K562 (cell line): ENCODE results near the gene LRRC3. TPM values are rescaled to one million over a fixed set of nuclear protein-coding genes. Genes with fewer than 3 reads are reported as not detected.

ENCODE experiments used
- ATAC-seq: fragments of 200-7000 bp; cut with Tn5 transposase; 3 replicates; pipeline ENCODE4 v1.9.1; 2020; ENCODE audit warnings: moderate library complexity
- BruUV-seq: library from RNA; stranded (reverse); fragments of 400-500 nt; replicated peaks from 2 replicates; lab custom pipeline; 2021; lab: Mats Ljungman, UMichigan
- CTCF ChIA-PET: fragments of 300-600 bp; formaldehyde crosslinking; extraction: SDS; loops from one replicate; lab custom pipeline; 2021; ENCODE audit warnings: low intra/inter-chr PET ratio; lab: Yijun Ruan, JAX
- POLR2A ChIA-PET: fragments of 300-600, 350-650 bp; sonication (Branson Sonifier 250); formaldehyde crosslinking; extraction: SDS; loops from one replicate; lab custom pipeline; 2021; ENCODE audit warnings: antibody characterized with exemption, inconsistent platforms; lab: Yijun Ruan, JAX
- DNase-seq, 4 experiments: peaks; one replicate each; pipeline versions ENCODE4 v3.0.0 to v3.0.0-alpha.2; 2011 to 2018; ENCODE audit warnings: low spot score in 3 of 4, mixed read lengths in 3 of 4; ENCODE audit errors: extremely low read depth in 1 of 4
- FAIRE-seq: peaks from 2 replicates; lab custom pipeline; 2011; peaks lifted over from hg19 to GRCh38; lab: Jason Lieb, UNC
- H2AFZ ChIP-seq: 2 replicates; pipeline ENCODE4 v1.6.0; 2011; ENCODE audit warnings: low read depth, low read length, control low read depth, inconsistent platforms
- H3K27ac ChIP-seq: fragments of 200-600 bp; 3 replicates; pipeline ENCODE4 v1.8.0; 2011; ENCODE audit warnings: low read depth, mild to moderate bottlenecking, control low read depth, inconsistent platforms, low read length, moderate library complexity, mixed read lengths; ENCODE audit errors: extremely low read depth
- H3K27me3 ChIP-seq, 2 experiments: fragments of 300-600 bp in 1 of 2; 2 replicates in 1 of 2; 3 replicates in 1 of 2; pipeline versions ENCODE4 v1.6.0 to v1.8.0; 2011; ENCODE audit warnings: inconsistent platforms in 2 of 2, low read length in 2 of 2, mild to moderate bottlenecking in 1 of 2, mixed read lengths in 1 of 2, moderate library complexity in 1 of 2; ENCODE audit not compliant: control insufficient read depth in 2 of 2, insufficient read depth in 2 of 2
- H3K36me3 ChIP-seq: fragments of 300-600 bp; 3 replicates; pipeline ENCODE4 v1.8.0; 2011; ENCODE audit warnings: mild to moderate bottlenecking, low read length, inconsistent platforms; ENCODE audit not compliant: control insufficient read depth, insufficient read depth
- H3K4me1 ChIP-seq, 2 experiments: fragments of 200-600 bp in 1 of 2; replicated peaks in 1 of 2; 2 replicates in 1 of 2; 3 replicates in 1 of 2; pipeline versions ENCODE4 v1.5.1 to v1.8.0; 2011; ENCODE audit warnings: inconsistent platforms in 2 of 2, low read length in 2 of 2, mild to moderate bottlenecking in 1 of 2, mixed read lengths in 1 of 2, moderate library complexity in 1 of 2; ENCODE audit not compliant: control insufficient read depth in 2 of 2, insufficient read depth in 2 of 2
- H3K4me2 ChIP-seq: 2 replicates; pipeline ENCODE4 v1.6.1; 2011; ENCODE audit warnings: low read length, control low read depth, inconsistent platforms, mixed read lengths; ENCODE audit not compliant: insufficient read depth
- H3K4me3 ChIP-seq: fragments of 200-600 bp; sonication (generic), shearing (Covaris generic); 2 replicates; pipeline ENCODE4 v1.5.1; 2016; ENCODE audit warnings: control low read depth, inconsistent platforms
- H3K79me2 ChIP-seq: fragments of 200-600 bp; 3 replicates; pipeline ENCODE4 v1.8.0; 2011; ENCODE audit warnings: low read length, inconsistent platforms; ENCODE audit not compliant: control insufficient read depth, insufficient read depth
- H3K9ac ChIP-seq, 2 experiments: 2 replicates each; pipeline versions ENCODE4 v1.6.0 to v1.6.1; 2011; ENCODE audit warnings: low read depth in 2 of 2, low read length in 2 of 2, control low read depth in 1 of 2, inconsistent platforms in 1 of 2, mild to moderate bottlenecking in 1 of 2, mixed read lengths in 1 of 2; ENCODE audit not compliant: insufficient read depth in 1 of 2
- H3K9me1 ChIP-seq: one replicate; pipeline ENCODE4 v1.6.0; 2011; ENCODE audit warnings: inconsistent platforms, mild to moderate bottlenecking, low read length, moderate library complexity; ENCODE audit not compliant: control insufficient read depth, insufficient read depth
- H3K9me3 ChIP-seq: replicated peaks from 2 replicates; pipeline ENCODE4 v1.5.1; 2011; ENCODE audit warnings: low read depth, low read length, inconsistent platforms; ENCODE audit not compliant: control insufficient read depth, insufficient read depth
- H4K20me1 ChIP-seq: replicated peaks from 2 replicates; pipeline ENCODE4 v1.6.1; 2011; ENCODE audit warnings: low read length, inconsistent platforms, mixed read lengths; ENCODE audit not compliant: control insufficient read depth, insufficient read depth
- ATF2 ChIP-seq: sonication (generic); formaldehyde crosslinking; IDR thresholded peaks from 2 replicates; pipeline ENCODE4 v1.8.1; 2022; ENCODE audit warnings: missing genetic modification reagents
- BACH1 ChIP-seq: fragments of 200-800 bp; sonication (Bioruptor generic); IDR thresholded peaks from 2 replicates; pipeline ENCODE4 v1.6.1; 2016; ENCODE audit warnings: missing genetic modification characterization, missing compliant biosample characterization
- CAMTA2 ChIP-seq: fragments of 250-450 bp; sonication (Bioruptor Pico); conservative IDR thresholded peaks from 2 replicates; pipeline ENCODE4 v1.5.1; 2022
- CBFB ChIP-seq: sonication (generic); formaldehyde crosslinking; IDR thresholded peaks from 2 replicates; pipeline ENCODE4 v1.4.0; 2020; ENCODE audit warnings: mild to moderate bottlenecking, missing genetic modification reagents
- CREB3L1 ChIP-seq: fragments of 450-650 bp; IDR thresholded peaks from 2 replicates; pipeline ENCODE4 v1.6.1; 2014; ENCODE audit warnings: low read depth, mild to moderate bottlenecking, moderate library complexity, borderline replicate concordance
- NBN ChIP-seq: fragments of 450-650 bp; IDR thresholded peaks from 2 replicates; pipeline ENCODE4 v1.6.1; 2016; ENCODE audit warnings: low read depth, mild to moderate bottlenecking
- NR2F6 ChIP-seq: fragments of 450-650 bp; formaldehyde crosslinking; IDR thresholded peaks from 2 replicates; pipeline ENCODE4 v1.4.0; 2020; ENCODE audit warnings: mild to moderate bottlenecking
- PHB2 ChIP-seq: fragments of 450-650 bp; IDR thresholded peaks from 2 replicates; pipeline ENCODE4 v1.6.1; 2017; ENCODE audit warnings: low read depth
- U2AF2 ChIP-seq: fragments of 200-400 bp; formaldehyde crosslinking; optimal IDR thresholded peaks from 2 replicates; pipeline ENCODE3; 2017; ENCODE audit warnings: low read depth, mild to moderate bottlenecking, low read length
- YBX1 ChIP-seq: fragments of 450-650 bp; IDR thresholded peaks from 2 replicates; pipeline ENCODE4 v1.7.1; 2016; ENCODE audit warnings: mild to moderate bottlenecking
- ZNF217 ChIP-seq: sonication (generic); formaldehyde crosslinking; IDR thresholded peaks from 2 replicates; pipeline ENCODE4 v1.8.0; 2022; ENCODE audit warnings: mild to moderate bottlenecking, missing genetic modification reagents
- ZNF407 ChIP-seq: fragments of 450-650 bp; IDR thresholded peaks from 2 replicates; pipeline ENCODE4 v1.6.1; 2016; ENCODE audit warnings: low read depth
- WGBS: fragments of 100-300 bp; shearing (Covaris generic); methylation state at CpG from one replicate; pipeline ENCODE4 v1.1.6; 2016; ENCODE audit warnings: low coverage, mixed read lengths; ENCODE audit not compliant: insufficient coverage; ENCODE audit errors: missing lambda C conversion rate; 5-methylcytosine and 5-hydroxymethylcytosine counted together
- in situ Hi-C: fragments of 300-500 bp; cut with MboI; formaldehyde crosslinking; loops from 4 replicates; pipeline ENCODE4 v1.15.0; 2018; ENCODE audit warnings: inconsistent platforms, mixed read lengths
- intact Hi-C: fragments of 100-400 bp; cut with micrococcal nuclease; formaldehyde crosslinking; loops from 2 replicates; pipeline ENCODE4 v1.14.2; 2022
- polyA plus RNA-seq, 8 experiments: library from polyadenylated mRNA; depleted of rRNA in 4 of 8; stranded (reverse) in 5 of 8; unstranded in 3 of 8; fragments of >200 nt; fragmentation: Nextera tagmentation in 2 of 8; fragmentation: Illumina TruSeq in 1 of 8; extraction: Ambion mirVana in 2 of 8; extraction: Trizol in 1 of 8; gene quantifications; 2 replicates each; pipeline versions ENCODE4 v1.2.1 to v1.2.3, GENCODE V29; 2011 to 2014; ENCODE audit warnings: inconsistent platforms in 1 of 8, missing spikeins in 1 of 8
- total RNA-seq, 7 experiments: library from RNA; depleted of rRNA in 6 of 7; stranded (reverse); fragments of >200 nt in 6 of 7; fragmentation: Illumina TruSeq in 2 of 7; extraction: Trizol in 2 of 7; gene quantifications; 2 replicates each; pipeline versions ENCODE4 v1.2.1 to v1.2.3, GENCODE V29; 2011 to 2021; ENCODE audit warnings: low replicate concordance in 1 of 7

LRRC3 gene
- total and polyA plus RNA-seq, 9 of the 15 experiments (the other 6 are each of a cell fraction or from before 2014, with no cell fraction given), result 0.04 TPM; not detected in 7

GRCh38 chr21:44443891-44444285 lies 11.4 kb upstream of the LRRC3 start:
- no peak overlapping the region for H3K27ac ChIP-seq
- peaks cover 32 to 83% of the 10 kb centered on the region in 2 experiments for H3K27me3 ChIP-seq
- no peak for DNase-seq
- ChIA-PET CTCF (no interaction called here), POLR2A (interaction anchor here (0.7 to 0.9 kb wide), 2 partner anchors 29 to 275 kb away, joined by 3 to 4 read pairs; no protein-coding TSS in a partner anchor)
- in situ Hi-C loops (no loop called here), intact Hi-C loops (no loop called here)
- H3K4me1 ChIP-seq, result peaks cover 0 to 22% of the 10 kb centered on the region in 2 experiments; a peak in 1 of 5 replicates
- no peaks in the 10 kb centered on the region for H3K9me1 ChIP-seq
- no peak overlapping the region for H3K4me2 ChIP-seq
- H3K9me3 ChIP-seq, result no peaks in the 10 kb centered on the region; the same call in 1 of the 2 replicates
- BruUV-seq, result no TSS peak
- no peaks in the 10 kb centered on the region for H3K36me3 ChIP-seq
- H3K9ac ChIP-seq, result peak overlapping the region in 1 of 2 experiments; percentile 35; a peak in 1 of 4 replicates
- no peak overlapping the region for H3K4me3 ChIP-seq
- no peak; the same call in 2 of the 3 replicates for ATAC-seq
- no peak overlapping the region for H2AFZ ChIP-seq
- H4K20me1 ChIP-seq, result peaks cover 2% of the 10 kb centered on the region; the same call in 1 of the 2 replicates
- WGBS, result 10% methylated on average over 11 of the region's 12 CpGs
- H3K79me2 ChIP-seq, result no peaks in the 10 kb centered on the region
- no peak for FAIRE-seq
- TF ChIP-seq BACH1 (tag) (no peak), PHB2 (no peak), YBX1 (no peak), CAMTA2 (no peak), CREB3L1 (no peak), ATF2 (CRISPR knock-in tag) (no peak), ZNF407 (no peak), CBFB (CRISPR knock-in tag) (no peak), NBN (no peak), ZNF217 (CRISPR knock-in tag) (no peak), NR2F6 (CRISPR knock-in tag) (no peak), U2AF2 (no peak)
